HG02798 (cell line): ENCODE results near the gene EDA2R.

ENCODE experiments used
- ATAC-seq: cut with Tn5 transposase; IDR thresholded peaks from one replicate; pipeline ENCODE4 v1.9.1; 2021; ENCODE audit warnings: mild to moderate bottlenecking; ENCODE audit not compliant: unreplicated experiment, poor library complexity

EDA2R gene

GRCh38 chrX:66547847-66548369 lies 91.0 kb downstream of the EDA2R start:
- no peak for ATAC-seq
